G401 (cell line): ENCODE measurements around the gene E2F2. TPM values are rescaled to one million over a fixed set of nuclear protein-coding genes. Genes with fewer than 3 reads are reported as not detected.

Experiments
- DNase-seq: peaks from one replicate; pipeline ENCODE4 v3.0.0-alpha.2; 2015; ENCODE audit warnings: low spot score
- in situ Hi-C: cut with HindIII; loops from 2 replicates; pipeline ENCODE4 v1.10.0; 2016; ENCODE audit warnings: low sequenced_read_pairs, mixed read lengths
- total RNA-seq: library from RNA; depleted of rRNA; stranded (reverse); fragments of >200 nt; shearing (Covaris generic); gene quantifications from 2 replicates; pipeline ENCODE4 v1.2.3, GENCODE V29; 2014; rRNA removed

Gene E2F2
- total RNA-seq, 1 experiment from 2014 or later, result 11.7 TPM

DNA sequence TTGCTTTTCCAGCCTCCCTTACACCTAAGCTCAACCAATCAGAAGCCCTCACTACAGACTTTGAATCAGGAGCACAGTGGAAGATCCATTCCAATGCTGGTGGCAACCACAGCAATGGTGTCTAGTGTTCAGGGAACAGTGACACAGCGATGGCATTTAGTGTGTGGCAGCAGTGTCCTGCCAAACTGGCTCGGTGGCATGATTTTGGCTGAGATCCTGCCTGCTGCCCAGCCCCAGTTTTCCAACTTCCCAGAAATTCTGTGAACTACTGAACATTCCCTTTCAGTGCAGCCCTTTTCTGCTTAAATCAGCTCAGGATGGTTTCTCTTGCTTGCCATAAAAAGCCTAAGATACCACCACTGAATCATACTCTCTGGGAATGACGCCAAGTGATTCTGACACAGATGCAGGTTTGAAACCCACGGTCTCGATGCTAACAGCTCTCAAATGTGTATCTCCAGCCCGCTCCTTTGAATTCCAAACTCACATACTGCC is 55.9 kb downstream of the E2F2 start:
- in situ Hi-C loops, result no loop called here
- peak; percentile 6 for DNase-seq

- in situ Hi-C loops, result no loop called here
Observed at GRCh38 chr1:23473037-23473800, 57.8 kb downstream of the E2F2 start.

DNA sequence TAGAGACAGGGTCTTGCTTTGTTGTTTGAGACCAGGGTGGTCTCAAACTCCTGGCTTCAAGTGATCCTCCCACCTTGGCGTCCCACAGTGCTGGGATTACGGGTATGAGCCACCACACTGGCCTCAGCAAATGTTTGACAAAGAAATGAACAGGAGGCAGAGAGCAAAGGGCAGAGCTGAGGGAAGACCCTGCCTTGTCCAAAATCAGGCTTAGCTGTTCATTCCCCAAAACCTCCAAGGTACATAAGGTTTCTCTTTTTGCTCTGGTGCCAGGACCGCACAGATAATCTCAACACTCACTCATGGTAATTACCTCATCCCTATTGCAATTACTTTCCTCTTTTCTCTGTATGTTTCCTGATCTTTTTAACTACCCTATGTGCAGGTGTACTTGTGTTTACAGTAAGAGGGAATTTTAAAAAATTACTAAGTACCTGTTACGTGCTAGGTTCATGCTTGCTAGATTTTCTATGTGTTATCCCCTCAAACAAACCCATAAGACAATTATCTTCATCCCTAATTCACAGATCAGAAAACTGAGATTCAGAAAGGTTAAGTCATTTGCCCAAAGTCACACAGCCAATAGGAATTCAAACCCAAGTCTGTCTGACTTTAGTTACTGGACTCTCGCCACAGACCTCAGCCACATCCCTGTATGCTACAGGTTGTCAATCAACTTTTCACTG is 58.5 kb downstream of the E2F2 start:
- in situ Hi-C loops, result no loop called here
- DNase-seq, result no peak

More at GRCh38 chr1:23473037-23473800, 57.8 kb downstream of the E2F2 start:
- DNase-seq, result no peak

DNA sequence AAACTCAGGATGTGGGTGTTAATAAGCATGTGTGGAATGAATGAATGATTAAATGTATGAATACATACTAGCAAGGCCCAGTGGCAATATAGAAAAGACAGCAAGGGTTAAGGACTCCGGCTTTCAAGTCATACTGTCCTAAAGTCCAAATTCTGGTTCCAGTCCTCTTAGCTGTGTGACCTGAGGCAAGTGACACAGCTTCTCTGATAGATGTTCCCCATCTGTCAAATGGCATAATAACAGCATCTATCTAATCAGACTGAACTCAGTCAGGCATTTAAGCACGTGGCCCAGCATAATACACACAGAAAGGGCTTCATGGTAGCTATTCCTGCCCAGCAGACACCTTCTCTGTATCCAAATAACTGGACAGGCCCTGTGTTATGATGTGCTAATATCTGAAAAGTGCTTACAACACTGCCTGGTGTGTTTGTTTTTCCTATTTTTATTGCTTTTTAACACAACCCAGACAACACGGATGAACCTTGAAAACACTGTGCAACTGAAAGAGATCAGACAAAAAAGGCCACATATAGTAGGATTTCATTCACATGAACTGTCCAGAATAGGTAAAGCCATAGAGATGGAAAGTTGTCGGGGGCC is 59.5 kb downstream of the E2F2 start:
- in situ Hi-C loops, result no loop called here
- DNase-seq, result no peak

DNA sequence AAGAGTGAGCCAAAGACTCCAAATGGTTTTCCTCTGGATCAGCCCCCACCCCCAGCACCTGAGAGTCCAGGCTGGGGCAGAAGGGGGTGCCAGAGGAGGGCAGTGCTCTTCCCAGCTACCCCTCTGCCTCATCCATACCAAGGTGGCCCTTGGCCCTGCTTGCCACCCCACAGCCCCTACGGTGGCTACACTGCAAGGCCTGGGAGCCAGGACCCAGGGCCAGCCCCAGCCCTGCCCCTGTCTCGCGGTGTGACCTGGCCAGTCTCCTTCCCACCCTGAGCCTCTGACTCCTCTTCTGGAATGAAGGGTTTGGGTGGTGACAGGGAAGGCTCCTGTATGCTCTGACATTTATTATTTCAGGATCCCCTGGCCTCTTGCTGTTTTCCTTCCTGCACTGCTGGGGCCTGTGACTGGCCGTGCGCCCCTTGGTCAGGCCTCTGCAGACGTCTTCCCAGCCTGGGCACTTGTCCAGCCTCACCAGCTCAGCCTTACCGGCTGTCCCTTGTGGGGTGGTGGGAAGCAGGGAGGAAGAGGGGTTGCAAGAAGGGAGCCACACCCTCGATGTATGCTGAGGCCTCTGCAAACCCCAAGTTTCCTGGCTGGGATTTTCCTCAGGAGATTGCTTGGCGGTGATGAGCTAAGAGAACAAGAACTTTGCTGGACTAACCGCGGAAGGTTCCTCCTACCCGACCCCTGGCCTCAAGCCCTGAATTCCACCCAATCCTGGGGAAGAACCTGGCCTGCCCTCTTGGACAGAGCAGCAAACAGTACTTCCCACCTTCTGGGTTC is 60.6 kb downstream of the E2F2 start:
- in situ Hi-C loops, result no loop called here

DNA sequence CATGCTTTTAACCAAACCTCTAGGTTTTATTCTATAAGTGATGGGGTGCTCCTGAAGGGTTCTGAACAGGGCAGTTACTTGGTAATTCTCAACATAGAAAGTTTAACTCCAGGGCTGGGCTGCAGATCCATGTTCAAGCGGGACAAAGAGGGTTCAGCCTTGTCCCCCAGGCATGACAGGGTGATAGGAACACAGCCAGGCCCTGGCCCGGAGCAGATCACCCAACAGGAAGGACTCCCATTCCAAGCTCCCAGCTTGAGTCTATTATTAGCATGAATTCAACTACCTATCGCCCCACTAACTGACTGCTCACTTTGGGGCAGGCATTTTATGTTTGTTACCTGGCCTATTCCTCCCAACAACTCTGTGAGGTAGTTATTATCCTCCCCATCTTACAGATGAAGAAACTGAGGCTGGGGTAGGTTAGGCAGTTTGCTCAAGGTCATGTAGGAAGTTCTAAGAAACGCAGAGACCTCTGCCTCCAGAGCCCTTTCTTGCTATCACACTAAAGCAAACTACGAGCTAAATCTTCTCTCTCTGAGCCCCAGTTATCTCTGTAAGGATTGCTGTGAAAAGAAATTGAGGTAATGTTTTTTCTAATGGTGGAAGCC is 61.6 kb downstream of the E2F2 start:
- in situ Hi-C loops, result no loop called here
- no peak for DNase-seq

More for the DNA sequence above, 60.6 kb downstream of the E2F2 start:
- DNase-seq, result no peak

- in situ Hi-C loops, result no loop called here
- DNase-seq, result no peak
Observed at GRCh38 chr1:23466423-23466989, 64.5 kb downstream of the E2F2 start.

GRCh38 chr1:23463286-23463685 is 67.7 kb downstream of the E2F2 start:
- no peak for DNase-seq
- in situ Hi-C loops, result no loop called here

DNA sequence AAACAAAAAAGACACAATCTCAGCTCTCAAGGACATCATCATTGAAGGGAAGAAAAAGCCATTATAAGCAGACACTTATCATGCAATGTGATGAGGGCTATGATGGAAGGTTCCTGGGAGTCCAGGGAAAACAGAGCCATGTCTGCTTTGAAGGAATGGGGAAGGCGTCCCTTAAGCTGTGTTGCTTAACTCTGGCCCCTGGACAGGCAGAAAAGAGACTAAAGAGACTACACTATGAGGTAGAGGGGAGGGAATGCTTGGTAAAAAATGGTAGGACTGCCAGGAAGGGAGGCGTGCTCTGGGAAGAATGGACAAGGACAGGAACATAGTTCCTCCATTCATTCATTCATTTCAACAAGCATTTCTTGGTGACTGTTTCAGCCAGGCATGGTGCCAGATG is 68.3 kb downstream of the E2F2 start:
- in situ Hi-C loops, result no loop called here
- DNase-seq, result no peak

DNA sequence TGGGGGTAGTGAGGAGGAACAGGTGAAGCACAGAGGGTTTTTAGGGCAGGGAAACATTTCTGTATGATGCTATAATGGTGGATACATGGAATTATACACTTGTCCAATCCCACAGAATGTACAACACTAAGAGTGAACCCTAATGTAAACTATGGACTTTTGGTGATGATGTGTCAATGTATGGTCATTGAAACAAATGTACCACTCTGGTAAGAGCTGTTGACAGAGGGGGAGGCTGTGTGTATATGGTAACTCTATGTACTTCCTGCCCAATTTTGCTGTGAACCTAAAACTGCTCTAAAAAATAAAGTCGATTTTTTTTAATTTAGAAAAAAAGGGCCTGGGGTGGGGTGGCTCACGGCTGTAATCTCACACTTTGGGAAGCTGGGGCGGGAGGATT is 70.0 kb downstream of the E2F2 start:
- DNase-seq, result no peak
- in situ Hi-C loops, result no loop called here

- in situ Hi-C loops, result no loop called here
- no peak for DNase-seq
Observed at GRCh38 chr1:23460519-23460918, 70.5 kb downstream of the E2F2 start.

- in situ Hi-C loops, result no loop called here
Observed at GRCh38 chr1:23459338-23459757, 71.7 kb downstream of the E2F2 start.

More at GRCh38 chr1:23459338-23459757, 71.7 kb downstream of the E2F2 start:
- no peak for DNase-seq

Other genes with a start within 250 kb of the E2F2 start
- gene HNRNPR, start 186.9 kb downstream of the E2F2 start, total RNA-seq, result 133 and 193 TPM in 2 replicates
- gene ZNF436, start 161.4 kb downstream of the E2F2 start, total RNA-seq, result 13.7 and 17.6 TPM in 2 replicates
- gene TCEA3, start 106.5 kb downstream of the E2F2 start, total RNA-seq, result 0.95 and 1.0 TPM in 2 replicates
- gene ASAP3, start 47.1 kb downstream of the E2F2 start, total RNA-seq, result 49.3 and 59.4 TPM in 2 replicates
- gene ID3, start 28.3 kb upstream of the E2F2 start, total RNA-seq, result 1,524 and 1,844 TPM in 2 replicates
- gene RPL11, start 160.6 kb upstream of the E2F2 start, total RNA-seq, result 769 and 873 TPM in 2 replicates
- 54.7 and 70.7 TPM in 2 replicates for gene ELOA, start 212.2 kb upstream of the E2F2 start, total RNA-seq
- gene PITHD1, start 247.2 kb upstream of the E2F2 start, total RNA-seq, result 83.1 and 104 TPM in 2 replicates